Loucy (cell line): Measurements from ENCODE around the gene MAP10.

ENCODE experiments used
- CTCF ChIP-seq: fragments of 200-600 bp; sonication (generic); conservative IDR thresholded peaks from 2 replicates; pipeline ENCODE4 v1.5.1; 2014; ENCODE audit warnings: mild to moderate bottlenecking, antibody characterized with exemption, low read length
- EZH2phosphoT487 ChIP-seq: fragments of 200-600 bp; IDR thresholded peaks from 2 replicates; pipeline ENCODE4 v1.6.1; 2018; ENCODE audit warnings: antibody characterized with exemption, mild to moderate bottlenecking, moderate library complexity, borderline replicate concordance

GRCh38 chr1:232764458-232765251 lies 40.6 kb upstream of the MAP10 start:
- no peak for TF ChIP-seq CTCF
- TF ChIP-seq EZH2phosphoT487: no peak
